IPS-18c (cell line): ENCODE results near the gene ASPG.

Experiments
- H3K4me3 ChIP-seq: 2 replicates; pipeline ENCODE4 v1.7.0; 2013; ENCODE audit warnings: low read depth, mild to moderate bottlenecking, low read length, moderate library complexity; ENCODE audit not compliant: insufficient read depth
- H3K9me3 ChIP-seq: one replicate; pipeline ENCODE4 v1.6.1; 2013; ENCODE audit warnings: mild to moderate bottlenecking, low read length, moderate library complexity; ENCODE audit not compliant: control insufficient read depth, insufficient read depth

ASPG gene

GRCh38 chr14:104099096-104100041 lies 13.9 kb downstream of the ASPG start:
- H3K4me3 ChIP-seq, result no peak overlapping the region
- H3K9me3 ChIP-seq, result no peaks in the 10 kb centered on the region

GRCh38 chr14:104100171-104101085 lies 14.9 kb downstream of the ASPG start:
- no peak overlapping the region for H3K4me3 ChIP-seq
- H3K9me3 ChIP-seq, result no peaks in the 10 kb centered on the region

- Histone ChIP-seq H3K9me3 (no peaks in the 10 kb centered on the region), H3K4me3 (no peak overlapping the region)
Observed at GRCh38 chr14:104101086-104101621, 15.7 kb downstream of the ASPG start.

GRCh38 chr14:104101651-104102281 lies 16.3 kb downstream of the ASPG start:
- Histone ChIP-seq H3K4me3 (no peak overlapping the region), H3K9me3 (no peaks in the 10 kb centered on the region)

DNA sequence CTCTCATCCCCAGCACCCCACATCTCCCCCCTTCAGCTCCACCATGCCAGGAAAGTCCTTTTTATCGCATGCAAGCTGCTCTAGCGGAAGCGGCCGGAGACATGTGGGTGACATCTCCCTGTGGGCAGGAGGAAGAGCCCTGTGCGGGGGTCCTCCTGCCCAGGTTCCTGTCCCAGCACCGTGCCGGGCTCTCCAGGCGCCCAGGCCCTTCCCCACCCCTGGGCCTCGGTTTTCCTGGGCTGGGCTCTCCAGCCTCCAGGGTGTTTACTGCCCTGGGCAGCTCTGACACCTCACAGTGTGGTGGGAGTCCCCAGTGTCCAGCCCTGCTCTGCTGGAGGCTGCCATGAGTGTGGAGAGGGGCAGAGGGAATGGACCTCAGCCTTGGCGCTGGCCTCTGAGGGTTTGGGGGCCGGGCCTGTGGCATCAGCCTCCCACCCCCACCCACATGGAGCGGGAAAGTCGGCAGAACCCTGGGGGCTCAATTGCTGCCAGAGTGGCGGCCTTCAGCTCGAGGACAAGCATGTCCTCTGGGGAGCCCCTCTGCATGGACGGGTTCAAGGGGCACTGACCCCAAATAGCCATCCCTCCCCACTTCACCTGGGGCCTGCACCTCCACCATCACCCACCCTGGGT lies 16.9 kb downstream of the ASPG start:
- Histone ChIP-seq H3K4me3 (no peak overlapping the region), H3K9me3 (no peaks in the 10 kb centered on the region)

GRCh38 chr14:104103061-104103445 lies 17.6 kb downstream of the ASPG start:
- no peaks in the 10 kb centered on the region for H3K9me3 ChIP-seq
- H3K4me3 ChIP-seq, result no peak overlapping the region

DNA sequence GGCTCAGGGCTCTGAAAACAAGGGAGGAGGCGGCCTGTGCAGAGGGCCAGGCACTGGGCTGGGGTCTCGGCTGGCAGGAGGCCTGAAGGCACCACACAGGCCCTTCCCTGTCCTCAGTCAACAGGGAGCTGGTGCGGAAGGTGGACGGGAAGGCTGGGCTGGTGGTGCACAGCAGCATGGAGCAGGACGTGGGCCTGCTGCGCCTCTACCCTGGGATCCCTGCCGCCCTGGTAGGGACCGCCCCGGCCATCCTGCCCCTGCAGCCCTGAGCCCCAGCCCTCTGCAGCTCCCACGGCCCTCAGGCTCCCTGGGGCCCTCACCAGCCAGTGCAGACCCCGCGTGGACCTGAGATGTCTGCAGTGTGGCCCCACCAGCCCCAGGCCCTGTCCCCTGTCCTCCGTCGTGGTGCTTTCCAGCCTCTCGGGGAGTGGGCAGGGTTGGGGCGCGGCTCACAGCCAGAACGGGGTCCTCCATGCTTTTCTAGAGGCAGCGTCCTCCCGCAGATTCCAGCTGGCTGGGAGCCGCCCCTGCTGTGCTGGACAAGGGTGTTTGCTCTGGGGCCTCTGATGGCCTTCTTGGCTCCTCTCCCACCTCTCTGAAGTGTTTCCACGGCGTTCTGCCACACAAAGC lies 18.1 kb downstream of the ASPG start:
- H3K9me3 ChIP-seq, result no peaks in the 10 kb centered on the region

DNA sequence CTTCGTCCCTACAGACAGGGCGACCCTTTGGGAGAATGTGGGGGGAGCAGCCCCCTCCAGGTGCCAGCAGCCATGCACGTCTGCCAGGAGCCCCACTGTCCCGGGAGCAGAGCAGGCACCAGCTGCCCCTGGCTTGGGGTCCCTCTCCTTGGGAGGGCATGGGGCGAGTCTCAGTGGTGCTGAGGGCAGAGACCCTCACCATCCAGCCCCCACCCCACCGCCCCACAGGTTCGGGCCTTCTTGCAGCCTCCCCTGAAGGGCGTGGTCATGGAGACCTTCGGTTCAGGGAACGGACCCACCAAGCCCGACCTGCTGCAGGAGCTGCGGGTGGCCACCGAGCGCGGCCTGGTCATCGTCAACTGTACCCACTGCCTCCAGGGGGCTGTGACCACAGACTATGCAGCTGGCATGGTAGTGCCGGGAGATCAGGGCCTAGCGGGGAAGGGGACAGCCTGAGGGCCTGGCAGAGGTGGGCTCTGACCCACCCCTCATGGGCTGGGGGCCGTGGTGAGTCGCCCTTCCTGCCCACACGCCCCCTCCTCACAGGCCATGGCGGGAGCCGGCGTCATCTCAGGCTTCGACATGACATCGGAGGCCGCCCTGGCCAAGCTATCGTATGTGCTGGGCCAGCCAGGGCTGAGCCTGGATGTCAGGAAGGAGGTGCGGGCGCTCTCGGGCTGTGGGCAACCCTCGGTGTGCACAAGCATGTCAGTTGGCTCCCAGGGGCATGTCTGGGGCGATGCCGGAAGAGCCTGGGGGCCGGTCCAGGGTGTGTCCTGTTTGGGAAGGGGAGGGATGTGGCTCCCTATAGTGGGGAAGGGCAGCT lies 18.8 kb downstream of the ASPG start:
- H3K4me3 ChIP-seq, result no peak overlapping the region
- no peaks in the 10 kb centered on the region for H3K9me3 ChIP-seq

More for the DNA sequence above, 18.1 kb downstream of the ASPG start:
- no peak overlapping the region for H3K4me3 ChIP-seq

DNA sequence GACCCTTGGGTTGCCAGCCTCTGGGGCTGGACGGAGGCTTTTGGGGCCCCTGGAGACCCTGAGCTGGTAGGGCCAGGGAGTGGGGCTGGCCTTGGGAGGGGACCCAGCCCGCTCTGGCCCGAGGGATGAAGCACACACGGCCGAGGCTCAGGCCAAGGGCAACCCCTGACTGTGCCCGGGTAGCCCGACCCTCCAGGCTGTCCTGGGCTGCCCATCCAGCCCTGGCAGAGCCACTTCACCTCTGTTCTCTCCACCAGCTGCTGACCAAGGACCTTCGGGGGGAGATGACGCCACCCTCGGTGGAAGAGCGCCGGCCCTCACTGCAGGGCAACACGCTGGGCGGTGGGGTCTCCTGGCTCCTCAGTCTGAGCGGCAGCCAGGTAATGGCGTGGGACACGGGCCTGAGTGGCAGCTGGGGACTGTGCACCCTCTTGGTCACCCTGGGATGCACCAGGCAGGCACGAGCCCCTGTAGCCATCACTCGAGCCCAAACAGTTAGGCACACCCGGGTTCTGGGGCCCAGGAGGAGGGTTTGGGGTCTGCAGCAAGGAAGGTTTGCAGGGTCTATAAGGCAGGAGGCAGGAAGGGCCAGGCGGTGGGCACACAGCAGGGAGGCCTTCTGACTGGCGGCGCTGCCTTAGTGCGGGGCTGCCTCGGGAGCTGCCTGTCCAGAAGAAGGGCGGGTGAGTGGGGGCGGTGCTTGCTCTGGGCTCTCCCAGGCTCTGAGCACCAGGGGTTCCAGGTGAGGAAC lies 19.7 kb downstream of the ASPG start:
- Histone ChIP-seq H3K9me3 (no peaks in the 10 kb centered on the region), H3K4me3 (no peak overlapping the region)

GRCh38 chr14:104105822-104106470 lies 20.4 kb downstream of the ASPG start:
- H3K9me3 ChIP-seq, result no peaks in the 10 kb centered on the region
- no peak overlapping the region for H3K4me3 ChIP-seq

DNA sequence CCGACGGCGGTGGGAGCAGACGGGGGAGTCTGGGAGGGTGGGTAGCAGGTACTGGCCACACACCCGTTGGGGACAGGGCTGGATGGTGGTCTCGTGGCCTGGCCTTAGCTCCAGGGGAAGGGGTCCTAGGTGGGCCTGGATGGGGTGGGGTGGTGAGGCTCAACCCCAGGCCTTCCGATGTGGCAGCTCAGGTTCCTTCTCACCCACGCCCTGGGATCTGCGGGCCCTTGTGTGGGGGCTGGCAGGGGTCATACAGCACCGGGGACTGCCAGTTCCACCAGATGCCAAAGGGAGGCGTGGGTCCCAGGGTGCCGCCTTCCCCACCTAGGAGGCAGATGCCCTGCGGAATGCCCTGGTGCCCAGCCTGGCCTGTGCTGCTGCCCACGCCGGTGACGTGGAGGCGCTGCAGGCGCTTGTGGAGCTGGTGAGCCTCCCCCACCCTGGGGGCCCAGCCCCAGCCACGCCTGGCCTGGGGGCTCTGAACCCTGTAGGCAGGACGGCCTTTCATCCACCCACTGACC lies 21.0 kb downstream of the ASPG start:
- no peaks in the 10 kb centered on the region for H3K9me3 ChIP-seq
- no peak overlapping the region for H3K4me3 ChIP-seq

- Histone ChIP-seq H3K4me3 (no peak overlapping the region), H3K9me3 (no peaks in the 10 kb centered on the region)
Observed at GRCh38 chr14:104107101-104107581, 21.6 kb downstream of the ASPG start.

GRCh38 chr14:104107611-104108569 lies 22.4 kb downstream of the ASPG start:
- H3K4me3 ChIP-seq, result no peak overlapping the region
- no peaks in the 10 kb centered on the region for H3K9me3 ChIP-seq
